ENCODE measurements around the gene MYBPC2.
"Not testable (repeated sequence)": the region's sequence is repeated elsewhere in the genome, so short reads cannot be mapped to it uniquely, and the experiment has no call there.

The MYBPC2 gene

DNA sequence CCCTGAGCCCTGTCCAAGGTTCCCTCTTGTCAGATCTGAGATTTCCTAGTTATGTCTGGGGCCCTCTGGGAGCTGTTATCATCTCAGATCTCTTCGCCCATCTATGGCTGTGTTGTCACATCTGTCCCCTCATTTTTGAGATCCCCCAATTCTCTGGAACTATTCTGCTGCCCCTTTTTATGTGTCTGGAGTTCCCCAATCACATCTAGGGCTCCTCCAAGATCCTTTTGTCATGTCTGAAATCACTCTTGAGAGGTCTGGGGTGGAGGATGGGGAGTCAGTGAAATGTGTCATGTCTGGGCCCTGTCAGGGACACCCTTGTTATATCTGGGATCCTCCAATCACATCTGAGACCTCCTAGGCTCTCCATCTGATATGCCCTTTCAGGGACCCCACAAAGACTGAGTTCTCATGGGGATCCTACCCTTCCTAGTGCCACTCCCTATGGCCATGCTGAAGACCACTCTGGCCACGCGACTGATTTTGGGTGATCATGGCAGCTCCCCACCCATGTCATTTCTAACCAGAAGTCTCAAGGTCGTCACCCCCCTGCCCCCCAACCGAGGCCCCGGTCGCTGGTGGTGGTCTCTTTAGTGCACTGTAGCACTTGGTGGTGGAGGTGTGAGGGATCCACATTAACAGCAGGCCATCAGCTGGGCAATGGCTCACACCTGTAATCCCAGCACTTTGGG is 3.8 kb upstream of the MYBPC2 start:
- DNase-seq: no peak

DNA sequence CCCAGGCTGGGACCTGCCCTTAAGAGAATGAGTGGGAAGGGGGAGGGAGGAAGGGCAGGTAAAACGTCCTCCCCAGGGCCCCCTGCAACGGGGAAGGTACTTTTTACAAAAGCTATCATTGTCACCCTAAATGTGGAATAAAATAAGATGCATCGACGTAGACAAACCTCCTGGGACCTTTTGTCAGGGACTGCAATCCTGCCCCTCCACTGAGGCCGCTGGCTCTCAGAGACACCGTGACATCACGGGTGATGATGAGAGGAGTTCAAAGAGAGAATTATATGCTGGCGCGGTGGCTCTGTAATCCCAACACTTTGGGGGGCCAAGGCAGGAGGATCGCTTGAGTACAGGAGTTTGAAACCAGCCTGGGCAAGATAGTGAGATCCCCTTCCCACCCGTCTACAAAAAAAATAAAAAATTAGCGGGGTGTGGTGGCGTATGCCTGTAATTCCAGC is 1.8 kb upstream of the MYBPC2 start:
- no peak for DNase-seq

DNA sequence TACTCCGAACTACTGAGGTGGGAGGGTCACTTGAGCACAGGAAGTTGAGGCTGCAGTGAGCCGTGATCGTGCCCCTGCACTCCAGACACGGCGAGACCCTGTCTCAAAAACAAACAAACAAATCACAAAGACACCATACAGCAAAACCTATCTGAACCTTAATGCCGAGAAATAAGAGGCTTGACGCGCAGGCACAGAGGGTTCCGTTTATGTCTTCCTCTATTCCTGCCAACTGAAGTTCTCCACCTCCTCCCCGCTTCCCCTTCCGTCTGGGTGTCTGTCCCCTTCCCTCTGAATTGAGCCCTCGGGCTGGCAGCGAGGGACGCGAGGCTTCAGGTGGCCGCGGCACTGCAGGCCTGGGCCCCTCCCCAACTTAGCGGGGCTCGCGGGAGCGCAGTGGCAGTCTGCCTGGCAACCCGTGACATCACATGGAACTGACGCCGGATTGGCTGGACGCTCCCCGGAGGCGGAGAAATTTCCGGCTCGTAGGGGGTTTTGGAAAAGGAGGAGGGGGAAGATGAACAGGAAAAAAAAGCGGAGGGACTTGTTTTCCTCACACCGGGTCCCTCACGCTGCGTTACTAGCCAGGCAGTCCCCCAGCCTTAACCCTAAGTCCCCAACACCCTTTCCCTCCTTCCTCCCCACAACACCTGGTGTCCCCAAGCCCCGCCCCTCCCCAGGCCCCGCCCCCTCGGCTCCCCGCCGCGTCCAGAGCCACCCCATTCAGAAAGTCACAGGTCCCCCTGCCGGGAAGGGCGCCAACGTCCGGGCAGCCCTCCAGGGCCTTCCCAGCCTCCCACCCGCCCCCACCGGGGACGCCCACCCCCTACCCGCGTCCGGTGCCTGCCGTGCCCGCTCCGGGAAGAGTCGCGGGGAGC is 1.1 kb upstream of the MYBPC2 start:
- peak; percentile 79 for DNase-seq

DNA sequence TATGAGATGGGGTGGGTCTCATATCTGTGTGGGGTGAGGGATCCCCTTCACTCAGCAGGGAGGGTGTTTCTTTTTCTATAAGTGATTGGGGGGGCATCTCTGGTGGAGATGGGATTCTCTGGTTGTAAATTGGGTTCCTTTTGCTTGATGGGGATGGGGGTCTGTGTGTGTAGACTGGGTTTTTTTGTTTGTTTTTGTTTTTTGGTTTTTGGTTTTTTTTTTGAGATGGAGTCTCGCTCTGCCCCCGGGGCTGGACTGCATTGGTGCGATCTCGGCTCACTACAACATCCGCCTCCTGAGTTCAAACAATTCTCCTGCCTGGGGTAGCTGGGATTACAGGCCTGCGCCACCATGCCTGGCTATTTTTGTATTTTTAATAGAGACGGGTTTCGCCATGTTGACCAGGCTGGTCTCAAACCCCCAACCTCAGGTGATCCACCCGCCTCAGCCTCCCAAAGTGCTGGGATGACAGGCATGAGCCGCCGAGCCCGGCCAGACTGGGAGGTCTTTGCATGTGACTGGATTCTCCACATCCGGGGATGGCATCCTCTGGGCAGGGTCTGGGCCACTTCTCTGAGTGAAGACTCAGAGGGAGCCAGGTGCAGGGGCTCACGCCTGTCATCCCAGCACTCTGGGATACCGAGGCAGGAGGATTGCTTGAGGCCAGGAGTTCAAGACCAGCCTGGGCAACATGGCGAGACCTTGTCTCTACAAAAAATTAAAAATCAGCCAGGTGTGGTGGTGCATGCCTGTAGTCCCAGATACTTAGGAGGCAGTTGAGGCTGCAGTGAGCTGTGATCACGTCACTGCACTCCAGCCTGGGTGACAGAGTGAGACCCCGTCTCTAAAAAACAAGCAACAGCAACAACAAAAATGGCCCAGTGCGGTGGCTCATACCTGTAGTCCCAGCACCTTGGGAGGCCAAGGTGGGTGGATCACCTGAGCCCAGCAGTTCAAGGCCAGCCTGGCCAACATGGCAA is 799 bp downstream of the MYBPC2 start:
- DNase-seq: no peak

DNA sequence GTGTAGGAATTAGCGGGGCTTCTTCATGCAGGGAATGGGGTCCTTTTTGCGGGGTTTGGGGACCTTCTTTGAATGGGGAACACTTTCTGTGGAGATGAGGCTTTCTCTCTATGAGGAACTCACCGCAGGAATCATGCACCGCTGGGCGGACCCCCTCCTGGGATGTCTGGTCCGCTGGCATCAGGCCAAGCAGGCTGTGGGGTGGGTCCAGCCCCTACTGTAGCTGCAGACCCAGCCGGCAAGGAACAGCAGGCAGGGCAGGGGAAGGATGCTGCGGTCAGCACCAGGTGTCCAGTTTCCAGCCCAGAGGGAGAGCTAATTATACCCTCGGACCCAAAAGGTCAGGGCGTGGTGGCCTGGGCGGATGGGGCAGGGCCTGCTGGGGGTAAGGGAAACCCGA is 1.8 kb downstream of the MYBPC2 start:
- no peak for DNase-seq

DNA sequence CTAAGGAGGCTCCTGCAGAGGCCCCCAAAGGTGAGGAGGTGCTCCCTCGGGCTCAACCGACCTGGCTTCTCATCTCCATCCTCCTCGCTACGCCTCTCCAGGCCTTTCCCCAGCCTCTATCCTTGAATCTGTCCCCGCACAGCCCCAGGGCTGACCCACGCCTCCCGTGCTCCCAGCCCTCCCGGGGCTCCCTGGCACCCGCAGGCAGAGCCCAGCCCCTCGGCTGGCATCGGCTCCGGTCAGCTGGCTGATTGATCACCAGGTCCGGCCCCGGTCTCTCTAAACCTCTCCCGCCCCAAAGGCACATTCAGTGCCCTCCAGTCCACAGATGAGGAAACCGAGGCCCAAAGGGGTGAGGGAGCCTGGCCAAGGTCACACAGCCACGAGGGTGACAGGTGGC is 2.5 kb downstream of the MYBPC2 start:
- DNase-seq: no peak

DNA sequence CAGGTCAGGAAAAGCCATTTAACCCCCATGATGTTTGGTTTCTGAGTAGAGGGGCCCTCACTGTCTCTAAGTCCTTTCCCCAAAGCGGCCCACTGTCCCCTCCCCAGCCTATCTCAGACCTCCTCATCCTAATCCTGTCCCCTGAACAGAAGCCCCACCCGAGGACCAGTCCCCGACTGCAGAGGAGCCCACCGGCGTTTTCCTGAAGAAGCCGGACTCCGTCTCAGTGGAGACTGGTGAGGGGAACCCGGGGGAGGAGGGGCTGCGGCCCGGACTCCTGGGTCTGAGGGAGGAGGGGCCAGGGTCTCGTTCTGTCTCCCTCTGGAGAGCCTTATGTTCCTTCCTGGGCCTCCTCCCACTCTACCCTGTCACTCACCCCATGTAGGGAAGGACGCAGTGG is 2.9 kb downstream of the MYBPC2 start:
- no peak for DNase-seq

DNA sequence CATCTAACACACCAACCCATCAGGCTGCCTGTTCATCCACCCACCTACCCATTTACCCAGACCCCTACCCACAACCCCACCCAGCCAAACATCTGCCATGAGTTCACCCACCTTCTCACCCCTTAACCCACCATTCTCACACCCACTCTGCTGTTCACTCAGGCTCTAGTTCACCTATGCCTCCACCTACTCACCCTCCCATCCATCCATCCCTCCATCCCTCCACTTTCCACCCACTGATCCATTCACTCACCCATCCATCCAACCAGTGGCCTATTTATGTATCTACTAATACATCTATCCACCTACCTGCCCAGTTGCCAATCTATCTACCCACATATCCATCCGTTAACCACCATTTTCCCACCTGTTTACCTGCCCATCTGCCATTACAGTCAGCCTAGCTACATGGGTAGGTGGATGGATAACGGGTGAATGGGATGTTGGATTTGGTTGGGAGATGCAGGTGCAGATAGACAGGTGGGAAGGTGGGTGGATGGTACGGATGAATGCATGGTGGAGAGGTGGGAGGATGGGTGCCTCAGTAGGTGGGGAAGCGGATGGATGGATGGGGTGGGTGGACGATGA is 5.3 kb downstream of the MYBPC2 start:
- DNase-seq: no peak

DNA sequence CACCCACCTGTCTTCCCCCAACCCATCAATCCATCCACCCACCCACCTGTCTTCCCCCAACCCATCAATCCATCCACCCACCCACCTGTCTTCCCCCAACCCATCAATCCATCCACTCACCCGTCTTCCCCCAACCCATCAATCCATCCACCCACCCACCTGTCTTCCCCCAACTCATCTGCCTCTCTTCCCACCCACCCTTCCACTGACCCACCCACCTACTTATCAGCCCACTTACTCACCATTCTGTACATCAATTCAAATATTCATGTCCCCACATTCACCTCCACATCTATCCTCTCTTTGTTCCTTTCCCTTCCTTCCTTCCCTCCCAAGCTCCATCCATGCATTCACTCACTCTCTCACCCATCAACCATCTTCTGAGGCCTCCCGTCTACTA is 6.4 kb downstream of the MYBPC2 start:
- not testable (repeated sequence) for DNase-seq

DNA sequence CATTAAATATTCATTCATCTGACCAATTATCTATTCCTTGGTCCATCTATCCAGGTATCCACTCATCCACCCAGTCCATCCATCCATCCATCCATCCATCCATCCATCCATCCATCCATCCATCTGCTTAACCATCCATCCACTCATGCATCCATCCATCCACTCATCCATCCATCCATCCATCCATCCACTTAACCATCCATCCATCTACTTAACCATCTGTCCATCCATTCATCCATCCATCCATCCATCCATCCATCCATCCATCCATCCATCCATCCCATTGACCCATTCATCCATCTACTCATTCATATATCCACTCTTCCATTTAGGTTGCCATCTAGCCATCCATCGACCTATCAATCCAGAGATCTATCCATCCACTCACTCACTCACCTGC is 11.4 kb downstream of the MYBPC2 start:
- DNase-seq: no peak

DNA sequence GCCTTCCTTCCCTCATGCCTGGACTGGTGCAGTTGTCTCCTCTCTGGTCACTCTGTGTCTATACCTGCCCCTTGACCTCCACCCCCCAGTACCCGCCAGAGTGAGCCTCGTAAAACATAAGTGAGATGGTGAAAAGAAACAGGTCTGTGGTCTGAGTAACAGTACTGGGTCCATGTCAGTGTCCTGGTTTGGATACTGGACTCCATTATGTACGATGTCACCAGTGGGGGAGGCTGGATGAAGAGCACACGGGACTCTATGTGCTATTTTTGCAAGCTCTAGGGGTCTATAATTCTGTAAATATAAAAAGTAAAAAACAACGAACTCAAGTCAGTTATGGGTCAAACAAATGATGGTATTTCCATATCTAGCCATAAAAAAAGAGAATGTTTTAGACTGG is 14.4 kb downstream of the MYBPC2 start:
- DNase-seq: no peak

DNA sequence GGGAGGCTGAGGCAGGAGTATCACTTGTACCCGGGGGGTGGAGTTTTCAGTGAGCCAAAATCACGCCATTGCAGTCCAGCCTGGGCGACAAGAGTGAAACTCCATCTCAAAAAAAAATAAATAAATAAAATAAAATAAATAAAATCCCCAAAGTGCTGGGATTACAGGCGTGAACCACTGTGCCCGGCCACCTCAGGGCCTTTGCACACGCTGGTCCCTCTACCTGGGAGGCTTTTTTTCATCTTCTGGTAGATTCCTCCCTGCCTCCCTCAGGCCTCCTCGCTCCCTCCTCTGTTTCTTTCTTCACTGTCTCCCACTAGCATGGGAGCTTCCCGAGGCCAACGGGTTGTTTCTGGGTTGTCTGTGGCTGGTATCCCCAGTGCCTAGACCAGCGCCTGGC is 15.1 kb downstream of the MYBPC2 start:
- no peak for DNase-seq

DNA sequence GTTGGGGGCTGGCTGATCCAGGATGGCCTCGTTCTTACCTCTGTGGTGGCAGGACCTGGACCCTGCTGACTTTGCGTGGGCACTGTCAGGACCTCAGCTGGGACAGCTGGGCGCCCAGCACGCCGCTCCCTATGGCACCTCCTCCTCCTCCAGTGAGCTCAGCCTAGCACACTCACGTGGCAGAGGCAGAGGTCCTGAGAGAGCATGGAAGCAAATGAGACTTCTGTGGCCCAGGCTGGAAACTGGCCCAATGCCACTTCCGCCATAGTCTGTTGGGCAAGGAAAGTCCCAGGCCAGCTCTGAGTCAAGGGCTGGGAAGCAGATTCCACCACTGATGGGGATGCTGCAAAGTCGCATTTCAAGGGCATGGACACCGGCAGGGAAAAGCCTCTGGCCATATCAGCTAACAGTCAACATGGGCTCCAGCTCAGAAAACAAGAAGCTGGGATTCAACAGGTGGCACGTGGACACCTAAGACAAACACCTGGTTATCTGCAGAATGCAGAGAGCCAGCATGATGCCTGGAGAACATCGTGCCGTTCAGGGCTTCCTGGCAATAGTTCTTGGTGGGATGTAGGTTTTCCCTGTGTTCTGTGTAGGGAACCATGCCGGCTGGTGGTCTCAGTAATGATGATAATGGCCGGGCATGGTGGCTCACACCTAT is 16.7 kb downstream of the MYBPC2 start:
- DNase-seq: no peak

DNA sequence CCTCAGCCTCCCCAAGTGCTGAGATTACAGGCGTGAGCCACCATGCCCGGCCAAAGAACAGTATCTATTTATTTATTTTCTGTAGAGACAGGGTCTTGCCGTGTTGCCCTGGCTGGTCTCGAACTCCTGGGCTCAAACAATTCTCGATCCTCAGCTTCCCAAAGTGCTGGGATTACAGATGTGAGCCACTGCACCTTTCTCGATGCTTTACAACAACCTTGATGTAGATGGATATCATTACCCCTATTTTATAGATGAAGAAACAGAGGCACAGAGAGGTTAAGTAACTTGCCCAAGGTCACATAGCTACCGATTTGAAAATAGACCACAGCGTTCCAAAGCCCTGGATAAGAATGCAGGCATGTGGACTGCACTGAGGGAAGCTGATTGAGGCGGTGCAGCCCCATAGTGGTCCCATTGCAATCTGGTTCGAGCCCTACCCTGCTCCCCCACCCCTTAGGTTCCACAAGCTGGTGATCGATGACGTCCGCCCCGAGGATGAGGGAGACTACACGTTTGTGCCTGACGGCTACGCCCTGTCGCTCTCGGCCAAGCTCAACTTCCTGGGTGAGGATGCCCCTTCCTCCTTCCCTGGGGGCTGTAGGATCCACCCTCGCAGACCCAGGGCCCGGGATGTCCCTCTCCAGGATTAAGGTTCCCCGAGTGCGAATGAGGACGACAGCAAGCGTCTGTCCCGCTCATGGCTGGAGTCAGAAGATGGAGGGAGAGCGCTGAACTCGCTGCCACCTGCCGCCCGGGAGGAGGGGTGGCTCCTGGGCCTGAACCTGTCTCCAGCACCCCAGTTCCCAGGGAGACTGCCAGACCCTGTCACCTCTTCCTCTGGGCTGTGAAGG is 17.9 kb downstream of the MYBPC2 start:
- DNase-seq: no peak

DNA sequence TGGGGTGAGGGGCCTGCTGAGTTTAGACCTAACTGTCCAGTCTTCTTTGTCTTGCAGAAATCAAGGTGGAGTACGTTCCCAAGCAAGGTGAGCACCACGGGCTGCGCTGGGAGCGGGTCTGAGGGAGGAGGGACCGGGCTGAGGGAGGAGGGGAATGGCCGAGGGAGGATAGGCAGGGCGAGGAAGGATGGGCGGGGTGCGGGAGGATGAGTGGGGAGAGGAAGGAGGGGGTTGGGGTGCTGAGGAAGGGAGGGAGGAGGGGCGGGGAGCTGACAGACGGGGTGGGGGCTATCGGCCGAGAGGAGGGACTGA is 18.5 kb downstream of the MYBPC2 start:
- no peak for DNase-seq

DNA sequence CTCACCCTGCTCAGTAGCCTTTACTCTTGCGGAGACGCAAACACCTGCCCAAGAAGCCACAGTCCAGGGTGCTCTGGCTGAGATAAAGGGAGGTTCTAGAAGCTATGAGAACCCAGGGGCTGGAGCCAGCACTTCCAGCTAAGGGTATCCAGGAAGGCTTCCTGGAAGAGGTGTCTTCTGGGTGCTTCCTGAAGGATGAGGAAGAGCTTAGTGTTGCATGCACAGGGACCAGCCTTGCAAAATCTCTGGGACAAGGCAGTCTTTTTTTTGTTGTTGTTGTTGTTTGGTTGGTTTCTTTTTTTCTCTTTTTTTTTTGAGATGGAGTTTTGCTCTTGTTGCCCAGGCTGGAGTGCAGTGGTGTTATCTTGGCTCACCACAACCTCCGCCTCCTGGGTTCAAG is 20.6 kb downstream of the MYBPC2 start:
- no peak for DNase-seq

DNA sequence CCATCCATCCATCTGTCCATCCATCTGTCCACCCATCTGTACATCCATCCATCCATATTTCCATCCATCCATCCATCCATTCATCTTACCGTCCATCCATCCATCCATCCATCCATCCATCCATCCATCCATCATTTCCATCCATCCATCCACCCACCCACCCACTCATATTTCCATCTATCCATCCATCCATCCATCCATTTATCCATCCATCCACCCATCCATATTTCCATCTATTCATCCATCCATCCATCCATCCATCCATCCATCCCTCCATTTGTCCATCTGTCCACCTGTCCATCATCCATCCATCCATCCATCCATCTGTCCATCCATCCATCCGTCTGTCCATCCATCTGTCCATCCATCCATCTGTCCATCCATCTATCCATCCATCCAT is 23.3 kb downstream of the MYBPC2 start:
- no peak for DNase-seq

DNA sequence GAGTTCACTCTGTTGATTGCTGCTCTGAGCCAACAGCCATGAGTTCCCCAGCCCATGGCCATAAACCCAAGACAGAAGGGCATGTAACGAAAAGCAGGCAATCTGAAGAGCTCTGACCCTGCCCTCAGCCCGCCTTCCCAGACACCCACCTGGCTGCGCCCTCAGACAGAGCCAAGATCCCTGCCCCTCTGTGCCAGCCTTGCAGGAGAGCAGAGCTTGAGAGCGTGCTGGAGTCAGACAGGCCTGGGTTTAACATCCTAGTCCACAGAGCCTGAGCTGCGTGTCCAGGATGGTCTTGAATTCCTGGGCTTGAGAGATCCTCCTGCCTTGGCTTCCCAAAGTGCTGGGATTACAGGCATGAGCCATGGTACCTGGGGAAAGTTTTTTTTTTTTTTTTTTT is 24.6 kb downstream of the MYBPC2 start:
- DNase-seq: no peak

DNA sequence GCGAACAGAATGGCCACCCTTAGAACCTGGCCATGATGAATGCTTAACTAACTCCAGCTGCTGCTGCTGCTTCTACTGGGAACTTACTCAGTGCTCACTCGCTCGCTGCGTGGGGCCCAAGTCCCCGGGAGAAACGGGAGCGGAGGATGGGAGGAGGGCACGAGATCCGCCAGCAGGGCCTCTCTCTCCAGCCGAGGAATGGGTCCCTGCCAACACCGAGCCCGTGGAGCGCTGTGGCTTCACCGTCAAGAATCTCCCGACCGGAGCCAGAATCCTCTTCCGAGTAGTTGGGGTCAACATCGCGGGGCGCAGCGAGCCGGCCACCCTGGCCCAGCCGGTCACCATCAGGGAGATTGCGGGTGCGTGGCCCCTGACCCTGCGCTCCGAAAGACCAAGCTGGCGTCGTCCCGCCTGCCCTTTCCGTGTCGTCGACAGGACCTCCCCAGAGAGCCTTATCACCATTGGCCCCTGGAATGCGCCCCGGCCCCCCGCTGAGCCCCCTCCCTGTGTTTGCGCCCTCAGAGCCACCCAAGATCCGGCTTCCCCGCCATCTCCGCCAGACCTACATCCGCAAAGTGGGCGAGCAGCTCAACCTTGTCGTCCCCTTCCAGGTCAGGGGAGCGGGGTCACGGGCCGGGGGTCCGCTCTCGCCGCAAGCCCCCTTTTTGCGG is 25.8 kb downstream of the MYBPC2 start:
- DNase-seq: no peak

DNA sequence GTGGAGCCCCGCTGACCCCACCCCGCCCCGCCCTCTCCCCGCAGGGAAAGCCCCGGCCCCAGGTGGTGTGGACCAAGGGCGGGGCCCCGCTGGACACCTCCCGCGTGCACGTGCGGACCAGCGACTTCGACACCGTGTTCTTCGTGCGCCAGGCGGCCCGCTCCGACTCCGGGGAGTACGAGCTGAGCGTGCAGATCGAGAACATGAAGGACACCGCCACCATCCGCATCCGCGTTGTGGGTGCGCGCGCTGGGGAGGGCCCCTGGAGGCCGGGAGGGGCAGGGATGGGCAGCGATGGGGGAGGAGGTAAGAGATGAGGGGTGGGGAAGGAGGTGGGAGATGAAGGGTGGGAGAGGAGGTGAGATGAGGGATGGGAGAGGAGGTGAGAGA is 26.4 kb downstream of the MYBPC2 start:
- no peak for DNase-seq

DNA sequence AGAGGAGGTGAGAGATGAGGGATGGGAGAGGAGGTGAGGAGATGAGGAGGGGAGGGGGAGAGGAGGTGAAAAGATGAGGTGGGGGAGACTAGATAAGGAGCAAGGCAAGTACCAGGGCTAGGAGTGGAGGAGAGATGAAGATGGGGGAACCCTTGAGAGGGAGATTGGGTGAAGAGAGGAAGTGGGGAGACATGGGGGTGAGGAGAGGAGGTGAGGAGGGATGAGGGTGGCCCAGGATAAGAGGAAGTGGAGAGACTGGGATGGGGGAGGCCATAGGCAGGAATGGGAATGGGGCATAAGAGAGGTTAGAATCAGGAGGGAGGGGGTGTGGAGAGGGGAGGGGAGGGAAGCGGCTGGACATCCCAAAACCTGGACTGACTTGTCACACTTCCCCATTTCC is 26.9 kb downstream of the MYBPC2 start:
- no peak for DNase-seq

All from NCI-H1105 (cell line).